ENCODE measurements around the gene ITGBL1.

Gene ITGBL1, protein sequence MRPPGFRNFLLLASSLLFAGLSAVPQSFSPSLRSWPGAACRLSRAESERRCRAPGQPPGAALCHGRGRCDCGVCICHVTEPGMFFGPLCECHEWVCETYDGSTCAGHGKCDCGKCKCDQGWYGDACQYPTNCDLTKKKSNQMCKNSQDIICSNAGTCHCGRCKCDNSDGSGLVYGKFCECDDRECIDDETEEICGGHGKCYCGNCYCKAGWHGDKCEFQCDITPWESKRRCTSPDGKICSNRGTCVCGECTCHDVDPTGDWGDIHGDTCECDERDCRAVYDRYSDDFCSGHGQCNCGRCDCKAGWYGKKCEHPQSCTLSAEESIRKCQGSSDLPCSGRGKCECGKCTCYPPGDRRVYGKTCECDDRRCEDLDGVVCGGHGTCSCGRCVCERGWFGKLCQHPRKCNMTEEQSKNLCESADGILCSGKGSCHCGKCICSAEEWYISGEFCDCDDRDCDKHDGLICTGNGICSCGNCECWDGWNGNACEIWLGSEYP

GRCh38 chr13:101452519-101453485 lies at the start of gene ITGBL1:
TSS of gene ITGBL1 (plus strand) at chr13:101452675. CDS start at chr13:101452834, 159 bp downstream.
- DNase-seq (ENCODE audit: low spot score): no peak

- no peak for DNase-seq (ENCODE audit: low spot score)
These were observed 45.7 kb upstream of the ITGBL1 start for GRCh38 chr13:101406791-101407190.

DNA sequence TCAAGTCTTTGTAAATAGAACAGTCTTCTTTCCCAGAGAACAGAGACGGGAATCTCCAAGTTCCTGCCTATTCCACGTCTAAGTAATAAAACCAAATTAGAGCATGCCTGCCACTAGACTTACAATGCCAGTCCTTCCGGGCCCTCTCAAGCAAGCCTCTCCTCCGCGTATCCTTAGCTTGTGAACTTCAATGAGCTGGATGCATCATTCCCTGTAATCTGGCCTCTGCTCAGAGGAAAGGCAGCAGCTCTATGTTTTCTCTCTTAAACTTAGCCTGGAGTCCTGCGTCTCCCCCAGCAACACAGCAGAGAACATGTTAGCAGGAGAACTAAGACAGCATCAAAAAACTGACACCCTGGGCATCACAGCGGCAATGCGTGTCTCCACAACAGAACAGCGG lies 44.3 kb upstream of the ITGBL1 start:
- DNase-seq (ENCODE audit: low spot score): no peak

DNA sequence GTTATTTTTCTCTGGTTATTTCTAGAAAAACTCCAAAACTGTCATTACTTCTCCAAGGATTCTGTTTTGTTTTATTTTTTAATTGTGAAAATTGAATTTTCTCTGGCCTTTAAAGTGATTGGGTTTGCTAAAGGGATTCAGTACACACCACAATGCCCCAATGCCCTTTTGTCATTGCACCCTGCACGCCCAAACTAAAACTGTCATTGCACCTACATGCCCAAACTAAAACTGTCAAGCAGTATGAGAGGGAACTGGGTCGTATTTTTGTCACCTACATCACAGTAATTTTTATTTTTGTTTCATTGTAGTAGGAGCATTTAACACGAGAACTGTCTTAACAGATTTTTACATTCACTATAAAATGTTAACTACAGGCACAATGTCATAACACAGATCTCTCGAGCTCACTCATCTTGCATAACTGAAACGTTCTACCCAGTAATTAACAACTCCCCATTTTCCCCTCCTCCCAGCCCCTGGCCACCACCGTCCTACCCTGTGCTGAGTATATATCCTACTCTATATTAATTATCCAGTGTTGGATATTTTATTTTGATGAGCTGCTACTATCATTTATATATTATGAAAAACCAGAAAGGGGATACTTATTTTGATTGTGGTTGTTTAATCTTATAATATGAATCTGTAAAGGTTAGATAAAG lies 43.4 kb upstream of the ITGBL1 start:
- no peak for DNase-seq (ENCODE audit: low spot score)

DNA sequence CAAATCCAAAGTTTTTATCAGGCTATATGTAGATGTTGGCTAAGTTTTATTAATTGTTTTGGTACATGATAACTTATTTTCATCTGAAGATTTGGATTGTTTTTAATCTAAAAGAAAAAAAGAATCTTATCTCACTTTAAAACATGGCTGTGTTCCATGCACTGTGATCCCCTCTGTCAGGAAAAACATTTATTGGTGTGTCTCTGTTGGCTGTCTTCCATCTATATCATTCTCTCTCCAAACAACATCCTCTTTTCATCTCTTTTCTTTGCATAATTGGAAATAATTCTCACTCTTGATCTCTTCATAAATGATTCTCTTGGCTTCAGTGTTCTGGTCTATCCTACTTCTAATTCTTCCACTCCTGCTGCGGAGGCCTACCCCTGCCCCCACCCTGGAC lies 40.4 kb upstream of the ITGBL1 start:
- DNase-seq (ENCODE audit: low spot score): no peak

DNA sequence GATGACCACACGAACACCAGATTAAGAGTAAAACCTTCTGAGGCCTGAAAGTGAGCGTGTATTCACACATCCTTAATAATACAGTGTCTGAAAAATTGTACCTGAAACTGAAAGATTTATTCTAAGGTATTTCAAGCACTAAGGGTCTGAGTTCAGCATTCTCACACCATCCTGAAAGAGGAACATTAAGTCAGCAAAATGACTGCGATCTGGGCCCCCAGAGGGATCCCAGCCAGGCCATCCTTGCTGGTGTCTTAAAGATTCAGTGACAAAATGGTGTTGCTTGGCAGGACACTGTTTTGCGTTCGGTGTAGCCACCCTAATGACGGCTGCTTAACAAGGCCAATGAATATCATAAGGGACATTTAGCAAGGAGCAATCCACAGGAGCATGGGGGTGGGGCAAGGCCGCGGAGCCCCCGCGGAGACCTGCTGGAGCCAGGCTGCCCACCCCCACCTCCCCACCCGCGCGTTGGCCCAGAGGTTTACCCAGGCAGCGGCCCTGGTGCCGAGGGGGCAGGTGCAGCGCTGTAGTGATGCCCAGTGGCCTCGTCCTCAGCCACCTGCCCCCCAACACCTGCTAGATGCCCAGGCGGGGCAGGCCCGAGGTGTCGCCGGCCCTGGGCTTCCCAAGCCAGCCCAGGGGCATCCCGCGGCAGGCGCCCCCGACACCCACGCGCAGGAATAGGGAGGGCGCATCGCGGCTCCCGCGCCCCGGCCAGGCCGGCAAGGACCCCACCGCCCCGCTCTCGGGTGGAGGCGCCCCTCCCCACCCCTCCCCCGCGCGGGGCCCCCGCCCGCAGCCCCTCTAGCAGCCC lies 36.9 kb upstream of the ITGBL1 start:
- no peak for DNase-seq (ENCODE audit: low spot score)

- no peak for DNase-seq (ENCODE audit: low spot score)
These were observed 36.1 kb upstream of the ITGBL1 start, which contains the start of gene NALCN for GRCh38 chr13:101416181-101417042. TSS of gene NALCN (minus strand) at chr13:101416508. CDS start at chr13:101399126, 17,382 bp downstream.

DNA sequence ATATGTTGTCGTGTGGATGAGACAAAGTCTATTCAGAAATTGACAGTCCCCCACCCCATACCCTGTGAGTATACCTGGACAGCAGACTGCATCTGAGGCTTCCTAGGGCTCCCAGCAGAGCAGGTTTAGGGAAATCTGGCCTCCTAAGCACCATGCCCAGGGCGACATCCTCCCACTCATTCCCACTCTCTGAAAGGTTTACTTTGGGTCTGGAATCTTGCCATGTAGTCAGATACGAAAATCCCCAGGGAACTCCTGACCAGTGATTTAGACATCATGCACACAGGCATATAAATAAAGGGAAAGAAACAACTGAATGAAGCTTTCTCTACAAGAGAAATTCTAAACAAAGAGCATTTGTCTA lies 35.5 kb upstream of the ITGBL1 start:
- no peak for DNase-seq (ENCODE audit: low spot score)

DNA sequence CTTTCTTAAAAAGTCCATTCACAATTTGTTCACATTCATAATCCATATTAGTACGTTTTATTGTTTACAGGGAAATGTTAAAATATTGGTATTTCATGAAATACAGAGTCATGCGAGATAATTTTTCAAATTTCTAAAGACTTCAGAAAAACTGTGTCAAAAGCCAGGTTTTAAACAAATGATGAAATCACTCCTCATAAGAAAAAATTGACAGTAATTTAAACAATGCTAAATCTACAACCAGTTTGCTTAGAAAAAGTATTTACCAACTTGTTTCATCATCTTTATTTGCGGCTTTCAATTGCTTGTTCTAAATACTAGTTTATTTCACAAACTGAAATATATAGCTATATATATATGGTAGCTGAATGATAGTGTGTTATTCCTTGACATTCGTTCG lies 35.0 kb upstream of the ITGBL1 start:
- no peak for DNase-seq (ENCODE audit: low spot score)

GRCh38 chr13:101423872-101424271 lies 28.6 kb upstream of the ITGBL1 start:
- DNase-seq (ENCODE audit: low spot score): no peak

DNA sequence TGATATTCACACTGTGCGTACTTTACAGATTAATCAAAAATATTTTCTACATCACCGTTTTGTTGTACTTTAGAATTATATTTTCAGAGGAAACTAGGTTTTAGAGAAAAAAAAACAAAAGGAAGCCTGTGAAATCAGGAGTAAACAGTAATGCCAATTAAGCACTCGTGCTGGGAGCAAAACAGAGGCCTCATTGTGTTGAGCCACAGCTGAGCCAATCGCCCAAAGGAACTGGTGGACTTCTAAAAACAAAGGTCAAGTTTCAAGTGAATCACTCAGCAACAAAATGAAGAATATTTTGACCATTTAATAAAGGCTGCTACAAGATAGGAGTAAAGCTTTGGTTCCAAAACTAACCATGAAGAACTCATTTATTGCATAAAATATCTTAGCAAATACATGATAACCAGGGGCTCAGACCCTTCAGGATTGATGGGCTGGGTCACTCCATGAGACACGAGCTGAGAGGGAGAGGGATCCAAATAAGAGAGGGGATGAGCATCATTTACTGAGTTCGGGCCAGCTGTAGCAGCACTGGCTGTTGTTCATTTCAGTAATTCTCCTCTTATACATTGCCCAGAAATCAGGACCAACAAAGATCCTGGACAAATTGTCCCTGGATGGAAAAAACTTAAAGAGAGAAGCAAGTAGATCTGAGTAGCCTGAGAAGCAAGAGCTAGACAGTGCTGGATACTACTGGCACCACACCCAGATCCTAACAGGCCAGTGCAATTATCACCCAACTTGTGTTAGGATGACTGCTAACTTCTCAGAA lies 27.9 kb upstream of the ITGBL1 start:
- no peak for DNase-seq (ENCODE audit: low spot score)

- no peak for DNase-seq (ENCODE audit: low spot score)
These were observed 27.4 kb upstream of the ITGBL1 start for GRCh38 chr13:101425156-101425471.

DNA sequence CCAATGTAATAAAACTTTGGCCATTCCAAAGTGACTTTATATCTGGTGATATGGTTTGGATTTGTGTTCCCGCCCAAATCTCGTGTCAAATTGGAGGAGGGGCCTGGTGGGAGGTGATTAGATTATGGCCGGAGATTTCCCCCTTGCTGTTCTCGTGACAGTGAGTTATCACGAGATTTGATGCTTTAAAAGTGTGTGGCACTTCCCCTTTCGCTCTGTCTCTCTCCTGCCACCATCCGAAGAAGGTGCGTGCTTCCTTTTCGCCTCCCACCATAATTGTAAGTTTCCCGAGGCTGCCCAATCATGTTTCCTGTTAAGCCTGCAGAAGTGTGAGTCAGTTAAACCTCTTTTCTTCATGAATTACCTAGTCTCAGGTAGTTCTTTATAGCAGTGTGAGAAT lies 26.9 kb upstream of the ITGBL1 start:
- no peak for DNase-seq (ENCODE audit: low spot score)

DNA sequence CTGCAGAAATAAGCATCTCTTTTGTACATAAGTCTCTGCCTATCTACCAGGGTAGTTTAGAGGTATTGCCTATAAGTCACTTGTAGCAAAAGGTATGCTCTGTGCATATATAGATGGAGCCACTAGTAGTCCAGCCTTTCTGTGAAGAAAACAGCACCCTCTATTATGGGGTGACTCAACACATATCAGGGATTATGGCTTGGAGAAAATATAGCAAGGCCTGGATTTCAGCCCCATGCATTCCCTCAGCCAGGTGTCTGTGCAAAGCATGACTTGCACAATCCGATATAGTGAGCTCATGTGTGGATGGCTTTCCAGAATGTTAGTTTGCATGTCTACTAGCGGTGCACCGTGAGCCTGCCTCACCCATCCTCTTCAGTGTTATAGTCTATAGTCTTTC lies 22.7 kb upstream of the ITGBL1 start:
- DNase-seq (ENCODE audit: low spot score): no peak

- no peak for DNase-seq (ENCODE audit: low spot score)
These were observed 18.6 kb upstream of the ITGBL1 start for GRCh38 chr13:101433895-101434294.

DNA sequence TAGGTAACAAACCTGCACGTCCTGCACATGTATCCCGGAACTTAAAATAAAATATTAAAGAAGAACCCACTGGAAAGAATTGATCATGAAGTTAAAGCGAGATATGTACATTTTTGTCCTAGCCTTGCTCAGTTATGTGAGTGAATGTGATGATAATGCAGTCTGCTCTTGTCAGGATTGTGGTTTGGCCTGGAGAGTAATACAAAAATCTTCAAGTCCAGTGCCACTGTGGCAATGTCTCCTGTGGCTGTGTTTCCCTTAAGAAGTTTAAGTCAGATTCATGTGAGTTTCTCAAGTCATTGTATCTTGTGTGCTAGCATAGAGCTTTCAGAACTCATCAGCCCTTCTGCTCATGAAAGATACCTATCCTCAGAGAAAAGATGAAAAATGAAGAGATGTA lies 18.0 kb upstream of the ITGBL1 start:
- no peak for DNase-seq (ENCODE audit: low spot score)

DNA sequence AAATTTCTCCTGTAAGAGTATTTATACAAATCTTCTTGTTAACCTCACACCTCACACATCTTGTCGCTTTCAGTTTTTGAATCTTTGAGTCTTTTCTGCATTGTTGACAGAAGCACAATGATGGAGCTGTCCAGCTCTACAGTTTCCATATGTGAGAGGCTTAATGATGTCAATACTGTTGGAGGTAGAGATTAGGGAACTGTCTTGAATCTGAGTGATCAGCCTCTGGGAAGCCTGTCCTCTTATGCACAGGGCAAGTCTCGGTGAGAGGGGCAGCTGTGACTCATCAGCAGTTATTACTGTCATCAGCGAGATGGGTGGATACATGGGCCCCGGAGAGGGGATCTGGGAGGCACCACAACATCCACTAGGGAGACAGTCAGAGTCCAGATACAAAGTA lies 4.6 kb upstream of the ITGBL1 start:
- no peak for DNase-seq (ENCODE audit: low spot score)

- no peak for DNase-seq (ENCODE audit: low spot score)
These were observed 2.4 kb upstream of the ITGBL1 start for GRCh38 chr13:101449790-101450748.

DNA sequence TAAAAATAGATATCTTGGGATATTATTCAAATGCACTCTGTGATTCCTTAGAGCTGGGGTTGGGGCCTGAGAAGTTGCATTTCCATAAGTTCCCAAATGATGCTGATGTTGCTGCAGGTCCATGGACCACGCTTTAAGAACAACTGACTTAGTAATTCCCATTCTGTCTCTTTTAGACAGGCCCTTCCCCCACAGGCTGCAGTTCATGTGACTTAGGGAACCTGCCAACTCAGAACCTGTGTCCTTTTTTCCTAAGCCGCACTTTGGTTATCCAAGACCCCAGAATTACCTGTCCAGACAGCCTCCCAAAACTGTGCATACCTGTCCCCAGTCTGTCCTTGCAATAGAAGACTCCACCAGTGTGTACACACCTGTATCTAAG lies 1.7 kb upstream of the ITGBL1 start:
- no peak for DNase-seq (ENCODE audit: low spot score)
